ENCODE data around the gene CXCL11.

Gene CXCL11

DNA sequence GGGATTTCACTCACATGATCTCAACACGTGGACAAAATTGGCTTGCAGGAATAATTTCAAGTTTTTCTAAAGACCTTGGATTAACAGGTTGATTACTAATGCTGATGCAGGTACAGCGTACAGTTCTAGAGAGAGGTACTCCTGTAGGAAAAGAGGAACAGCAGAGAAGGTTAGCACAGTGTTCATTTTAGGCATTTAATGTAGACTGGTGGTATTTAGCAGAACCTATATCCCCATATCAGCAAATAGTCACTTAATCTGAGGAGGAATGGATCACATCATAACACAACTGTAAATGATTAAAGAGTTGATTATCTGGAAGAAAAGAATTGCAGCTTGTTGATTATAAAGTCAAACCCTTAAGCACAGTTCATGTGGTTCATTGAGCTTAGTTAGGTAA, 13.2 kb downstream of the CXCL11 start:
- TF ChIP-seq, protein P1, sequence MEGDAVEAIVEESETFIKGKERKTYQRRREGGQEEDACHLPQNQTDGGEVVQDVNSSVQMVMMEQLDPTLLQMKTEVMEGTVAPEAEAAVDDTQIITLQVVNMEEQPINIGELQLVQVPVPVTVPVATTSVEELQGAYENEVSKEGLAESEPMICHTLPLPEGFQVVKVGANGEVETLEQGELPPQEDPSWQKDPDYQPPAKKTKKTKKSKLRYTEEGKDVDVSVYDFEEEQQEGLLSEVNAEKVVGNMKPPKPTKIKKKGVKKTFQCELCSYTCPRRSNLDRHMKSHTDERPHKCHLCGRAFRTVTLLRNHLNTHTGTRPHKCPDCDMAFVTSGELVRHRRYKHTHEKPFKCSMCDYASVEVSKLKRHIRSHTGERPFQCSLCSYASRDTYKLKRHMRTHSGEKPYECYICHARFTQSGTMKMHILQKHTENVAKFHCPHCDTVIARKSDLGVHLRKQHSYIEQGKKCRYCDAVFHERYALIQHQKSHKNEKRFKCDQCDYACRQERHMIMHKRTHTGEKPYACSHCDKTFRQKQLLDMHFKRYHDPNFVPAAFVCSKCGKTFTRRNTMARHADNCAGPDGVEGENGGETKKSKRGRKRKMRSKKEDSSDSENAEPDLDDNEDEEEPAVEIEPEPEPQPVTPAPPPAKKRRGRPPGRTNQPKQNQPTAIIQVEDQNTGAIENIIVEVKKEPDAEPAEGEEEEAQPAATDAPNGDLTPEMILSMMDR (IDR thresholded peaks at IDR 0.05; ENCODE audit: control insufficient read depth, insufficient read depth, low read depth, low read length, missing control alignments) = no peak
- no peak for DNase-seq (ENCODE audit: low read depth)
- no peak overlapping the region for H3K4me3 ChIP-seq (ENCODE audit: control insufficient read depth, low read depth, low read length)

DNA sequence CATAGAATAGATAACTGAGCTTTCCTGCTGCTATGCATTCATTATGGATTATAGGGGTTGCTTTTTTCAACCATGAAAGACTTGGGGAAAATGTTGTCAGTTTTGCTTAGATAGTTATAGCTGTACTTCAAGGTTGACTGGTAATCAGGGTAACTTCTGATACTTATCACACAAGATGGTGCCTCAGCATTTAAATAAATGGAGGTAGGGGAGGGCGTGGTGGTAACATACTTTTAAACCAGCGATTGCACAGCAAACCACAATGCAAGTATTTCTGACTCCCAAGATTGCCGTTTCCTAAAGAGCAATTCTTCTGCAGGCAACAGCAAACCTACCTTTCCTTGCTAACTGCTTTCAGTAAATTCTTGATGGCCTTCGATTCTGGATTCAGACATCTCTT, 13.8 kb downstream of the CXCL11 start:
- no peak for DNase-seq (ENCODE audit: low read depth)
- no peak overlapping the region for H3K4me3 ChIP-seq (ENCODE audit: control insufficient read depth, low read depth, low read length)
- TF ChIP-seq, protein P1 (IDR thresholded peaks at IDR 0.05; ENCODE audit: control insufficient read depth, insufficient read depth, low read depth, low read length, missing control alignments) = no peak

DNA sequence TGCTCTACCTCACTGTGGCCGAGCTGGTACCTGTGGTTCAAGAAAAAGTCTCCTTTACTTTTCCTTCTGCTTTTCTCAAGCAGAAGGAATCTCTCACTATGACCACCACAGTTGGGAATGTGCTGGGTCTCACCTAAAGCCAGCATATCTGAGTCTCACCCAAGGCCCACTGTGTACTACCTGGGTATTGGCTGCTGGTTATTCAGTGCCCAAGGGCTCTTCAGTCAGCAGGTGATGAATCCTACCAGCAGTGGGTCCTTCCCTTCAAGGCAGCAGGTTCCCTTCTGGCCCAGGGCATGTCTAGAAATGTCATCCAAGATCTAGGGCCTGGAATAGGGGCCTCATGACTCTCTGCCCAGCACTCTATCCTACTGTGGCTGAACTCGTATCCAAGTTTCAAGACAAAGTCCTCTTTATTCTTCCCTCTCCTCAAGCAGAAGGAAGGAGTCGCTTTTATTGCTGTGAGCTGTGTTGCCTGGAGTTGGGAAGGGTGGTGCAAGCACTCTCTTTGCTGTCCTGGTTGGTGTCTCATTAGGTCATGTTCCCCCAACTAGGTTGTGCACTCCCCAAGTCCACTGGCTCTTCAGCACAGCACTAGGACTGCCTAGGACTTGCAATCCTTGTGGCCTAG, 18.7 kb downstream of the CXCL11 start:
- H3K4me3 ChIP-seq (ENCODE audit: control insufficient read depth, low read depth, low read length) = no peak overlapping the region
- DNase-seq (ENCODE audit: low read depth) = no peak
- TF ChIP-seq, protein P1 (IDR thresholded peaks at IDR 0.05; ENCODE audit: control insufficient read depth, insufficient read depth, low read depth, low read length, missing control alignments) = no peak

DNA sequence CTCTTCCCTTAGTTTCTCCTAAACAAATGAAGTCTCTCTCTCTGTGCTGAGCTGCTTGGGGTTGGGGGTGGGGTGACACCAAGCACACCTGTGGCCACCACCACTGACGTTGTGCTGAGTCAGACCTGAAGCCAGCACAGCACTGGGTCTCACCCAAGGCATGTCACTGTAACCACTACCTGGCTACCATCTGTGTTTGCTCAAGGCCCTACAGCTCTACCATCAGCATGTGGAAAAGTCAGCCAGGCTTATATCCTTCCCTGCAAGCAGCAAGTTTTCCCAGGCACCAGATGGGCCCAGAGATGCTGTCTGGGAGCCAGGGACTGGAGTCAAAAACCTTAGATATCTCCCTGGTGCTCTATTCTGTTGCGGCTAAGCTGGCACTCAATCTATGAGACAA, 19.5 kb downstream of the CXCL11 start:
- no peak overlapping the region for H3K4me3 ChIP-seq (ENCODE audit: control insufficient read depth, low read depth, low read length)
- no peak for DNase-seq (ENCODE audit: low read depth)
- TF ChIP-seq, protein P1 (IDR thresholded peaks at IDR 0.05; ENCODE audit: control insufficient read depth, insufficient read depth, low read depth, low read length, missing control alignments) = no peak

DNA sequence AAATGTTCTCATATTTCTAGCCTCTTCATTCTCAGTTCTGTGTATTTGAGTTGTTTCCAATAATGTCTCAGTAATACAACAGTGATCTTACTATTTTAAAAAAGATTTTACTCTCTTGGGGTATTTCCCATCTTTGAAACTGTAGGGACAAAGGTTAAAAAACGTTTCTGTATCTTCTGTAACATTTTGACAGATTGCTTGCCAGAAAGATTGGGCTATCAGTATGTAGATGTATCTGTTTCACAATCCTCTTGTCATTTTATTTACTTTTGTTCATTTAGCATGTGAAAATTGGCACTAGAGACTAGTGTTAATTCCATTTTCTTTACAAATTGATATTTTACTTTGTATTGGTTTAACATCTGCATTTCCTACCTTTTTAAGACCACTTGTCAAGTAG, 22.3 kb downstream of the CXCL11 start:
- no peak for DNase-seq (ENCODE audit: low read depth)
- H3K4me3 ChIP-seq (ENCODE audit: control insufficient read depth, low read depth, low read length) = no peak overlapping the region
- TF ChIP-seq, protein P1 (IDR thresholded peaks at IDR 0.05; ENCODE audit: control insufficient read depth, insufficient read depth, low read depth, low read length, missing control alignments) = no peak

DNA sequence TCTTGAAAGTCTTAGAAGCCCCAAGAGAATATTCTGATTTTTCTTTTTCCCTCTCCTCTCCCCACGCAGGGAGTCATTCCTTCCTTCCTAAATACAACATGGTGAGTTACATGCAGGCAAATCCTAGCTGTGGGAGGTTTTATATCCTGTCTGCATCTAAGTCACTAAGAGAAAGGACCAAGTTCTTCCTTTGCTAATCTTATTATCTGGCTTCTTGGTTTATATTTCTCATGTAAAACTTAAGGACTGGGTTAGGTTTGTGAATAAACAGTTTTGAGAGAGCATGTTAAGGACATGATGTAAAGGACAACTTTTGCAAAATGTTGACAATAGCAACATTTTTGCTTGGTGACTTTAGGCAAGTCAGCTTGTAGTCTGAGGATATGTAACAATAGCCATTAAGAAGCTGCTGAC, 23.5 kb downstream of the CXCL11 start:
- TF ChIP-seq, protein P1 (IDR thresholded peaks at IDR 0.05; ENCODE audit: control insufficient read depth, insufficient read depth, low read depth, low read length, missing control alignments) = no peak
- no peak overlapping the region for H3K4me3 ChIP-seq (ENCODE audit: control insufficient read depth, low read depth, low read length)
- no peak for DNase-seq (ENCODE audit: low read depth)

Data from AG09309 (cell line).